NK-92 treated with Interleukin-12 subunit alpha and Interleukin-12 subunit beta, amount 100 ng/mL, for 24 hours (cell line): ENCODE data around the gene CMTM8.

Experiments used
- DNase-seq: peaks from one replicate; lab custom pipeline; 2025; lab: John Stamatoyannopoulos, UW

The CMTM8 gene

DNA sequence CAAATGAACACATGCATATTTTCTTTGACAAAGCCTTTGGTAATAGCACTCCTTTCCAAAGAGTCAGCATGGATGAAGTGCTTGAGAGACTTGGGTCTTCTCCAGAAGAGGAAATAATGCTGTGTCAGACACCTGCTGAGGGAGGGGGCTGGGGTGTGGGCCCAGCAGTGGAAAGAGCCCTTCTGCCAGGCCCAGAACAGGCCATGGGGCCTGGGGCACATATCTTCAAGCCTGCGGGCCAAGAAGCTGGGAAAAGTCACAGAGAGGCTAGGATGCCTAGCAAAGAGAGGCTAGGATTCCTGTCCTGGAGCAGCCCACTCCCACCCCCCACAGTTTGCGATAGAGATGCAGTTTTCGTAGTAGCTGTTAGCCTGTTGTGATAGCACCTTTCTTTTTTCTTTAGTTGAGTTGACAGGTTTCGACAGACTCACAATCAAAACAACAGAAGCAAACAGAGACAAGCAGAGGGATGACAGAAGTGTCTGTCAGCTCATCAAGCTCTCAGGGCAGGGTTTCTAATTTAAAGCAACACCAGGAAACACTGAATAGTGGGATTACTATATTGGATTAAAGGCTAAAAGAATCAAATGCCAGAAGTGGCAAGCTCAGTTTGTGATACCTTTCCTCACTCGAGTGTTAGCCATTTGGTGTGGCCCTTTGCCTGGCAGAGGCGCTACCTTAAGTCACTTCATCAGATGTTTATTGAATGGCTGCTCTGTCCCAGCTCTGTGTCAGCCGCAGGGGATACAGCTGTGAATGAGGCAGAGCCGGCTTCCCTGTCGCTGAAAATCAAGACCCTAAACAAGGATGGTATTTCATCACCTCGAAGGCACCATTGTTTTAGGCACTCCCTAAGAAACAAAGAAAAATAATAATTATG is 172.1 kb downstream of the CMTM8 start:
- DNase-seq = no peak

DNA sequence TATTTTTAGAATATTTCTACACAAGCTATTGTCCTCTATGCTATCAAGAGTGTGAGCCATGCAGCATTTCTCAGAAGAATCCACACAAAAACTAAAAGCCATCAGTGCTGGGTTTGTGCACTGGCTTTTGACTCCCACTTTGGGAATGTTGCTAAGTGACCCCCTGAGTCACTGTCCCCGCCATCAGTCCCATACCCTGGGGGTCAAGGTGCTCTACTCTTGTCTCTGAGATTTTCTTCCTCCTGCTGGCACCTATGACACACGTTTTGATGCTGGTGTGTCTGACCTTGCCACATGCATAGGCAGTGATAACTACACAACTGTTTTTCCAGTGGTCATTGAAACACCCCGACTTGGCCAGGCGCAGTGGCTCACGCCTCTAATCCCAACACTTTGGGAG is 173.0 kb downstream of the CMTM8 start:
- DNase-seq = no peak

DNA sequence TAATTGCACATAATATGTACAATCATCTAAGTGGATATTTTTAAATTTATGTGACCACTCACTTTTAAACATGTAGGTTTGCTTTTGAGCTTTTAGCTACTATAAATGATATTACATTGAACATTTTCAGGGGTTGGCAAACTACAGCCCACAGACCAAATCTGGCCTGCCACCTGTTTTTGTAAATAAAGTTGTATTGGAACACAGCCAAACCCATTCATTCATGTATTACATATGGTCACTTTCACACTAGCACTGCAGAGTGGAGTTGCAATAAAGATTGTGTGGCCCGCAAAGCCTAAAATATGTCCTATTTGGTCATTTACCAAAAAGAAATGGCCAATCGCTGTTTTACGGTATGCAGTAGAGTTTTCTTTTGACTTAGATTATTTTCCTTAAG is 174.4 kb downstream of the CMTM8 start:
- DNase-seq = no peak

DNA sequence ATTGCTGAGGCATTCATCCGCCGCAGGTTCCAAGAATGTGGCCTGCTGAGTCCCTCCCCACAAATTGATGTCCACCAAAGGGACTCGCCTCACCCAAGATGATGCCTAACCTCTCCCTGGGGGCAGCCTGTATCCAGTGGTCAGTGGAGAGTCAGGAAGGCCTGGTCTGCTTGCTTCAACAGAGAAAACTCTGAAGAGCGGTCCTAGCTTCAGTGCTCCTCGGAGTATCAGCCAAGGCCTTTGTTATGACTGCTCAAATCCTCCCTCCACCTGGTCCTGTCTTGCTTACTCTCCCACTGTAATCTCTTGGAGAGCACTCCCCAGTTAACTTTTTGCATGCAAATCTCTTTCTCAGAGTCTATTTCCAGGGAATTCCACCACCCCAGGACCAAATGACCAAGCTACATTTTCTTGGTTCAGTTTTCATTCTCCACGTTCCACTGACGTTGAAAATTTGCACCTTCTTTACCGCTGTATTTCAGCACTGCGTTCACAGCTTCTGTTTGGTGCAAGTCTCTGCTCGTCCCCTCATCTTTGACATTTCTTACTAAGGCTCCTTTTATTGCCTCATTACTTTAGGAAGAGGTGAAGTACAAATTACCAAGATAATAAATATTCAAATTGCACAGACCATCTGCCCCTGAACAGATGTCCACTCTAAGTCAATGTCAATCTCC is 175.5 kb downstream of the CMTM8 start:
- DNase-seq = no peak

DNA sequence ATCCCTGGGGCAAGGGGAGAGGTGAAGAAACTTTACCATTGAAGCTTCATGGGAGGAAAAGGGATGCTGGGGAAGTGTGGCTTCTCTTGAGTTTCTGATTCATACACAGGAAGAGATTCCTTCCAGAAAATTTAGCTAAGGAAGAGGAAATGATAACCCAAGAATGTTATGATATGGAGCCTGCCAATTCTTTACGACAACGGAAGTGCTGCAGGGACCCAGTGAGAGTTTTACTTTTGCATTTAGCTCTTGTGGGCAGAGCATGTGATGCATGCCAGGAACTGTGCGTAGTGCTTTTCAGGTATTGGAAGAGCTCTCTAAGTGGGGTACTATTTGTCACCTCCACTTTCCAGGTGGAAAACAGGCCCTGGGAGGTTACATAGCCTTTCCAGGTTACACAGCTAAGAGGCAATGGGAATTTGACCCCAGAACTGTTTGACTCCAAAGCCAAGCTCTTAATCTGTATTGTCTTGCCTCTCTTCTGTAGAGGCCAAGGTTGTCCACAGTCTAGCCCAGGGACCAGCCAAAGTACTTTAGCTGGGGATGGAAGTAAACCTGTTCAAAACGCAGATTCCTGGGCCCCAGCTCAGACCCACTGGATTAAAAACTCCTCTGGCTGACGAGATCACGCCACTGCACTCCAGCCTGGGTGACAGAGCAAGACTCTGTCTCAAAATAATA is 176.2 kb downstream of the CMTM8 start:
- no peak for DNase-seq

DNA sequence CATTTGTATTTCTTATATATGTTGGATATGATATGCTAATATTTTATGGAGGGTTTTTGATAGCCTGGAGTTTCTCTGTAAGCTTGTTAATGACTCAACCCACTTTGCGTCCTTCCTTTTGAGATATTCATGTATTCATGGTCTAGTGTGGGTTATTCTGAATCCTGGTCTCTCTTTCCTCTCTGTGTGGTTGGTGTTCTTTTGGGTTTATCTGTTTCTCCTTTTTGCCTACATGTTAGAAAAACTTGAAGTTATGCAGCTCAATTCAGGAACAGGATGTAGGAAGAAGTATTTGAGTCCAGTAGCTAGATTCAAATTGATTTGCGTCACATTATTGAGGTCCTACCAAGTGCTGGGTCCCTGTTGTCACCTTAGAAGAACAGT is 181.3 kb downstream of the CMTM8 start:
- DNase-seq = no peak
